Astrocyte (in vitro differentiated cells and primary cell): ENCODE results near the gene FKBP11.

Source experiments
- EZH2 ChIP-seq: IDR thresholded peaks from 2 replicates; pipeline ENCODE4 v1.6.1; 2012; ENCODE audit warnings: mild to moderate bottlenecking, low read length, inconsistent platforms; ENCODE audit not compliant: insufficient read depth
- TF ChIP-seq, protein P1 (sequence below): IDR thresholded peaks from 2 replicates; pipeline ENCODE4 v1.5.1; 2011; ENCODE audit warnings: low read depth, mild to moderate bottlenecking, inconsistent platforms, low read length, moderate library complexity; ENCODE audit not compliant: insufficient read depth

DNA sequence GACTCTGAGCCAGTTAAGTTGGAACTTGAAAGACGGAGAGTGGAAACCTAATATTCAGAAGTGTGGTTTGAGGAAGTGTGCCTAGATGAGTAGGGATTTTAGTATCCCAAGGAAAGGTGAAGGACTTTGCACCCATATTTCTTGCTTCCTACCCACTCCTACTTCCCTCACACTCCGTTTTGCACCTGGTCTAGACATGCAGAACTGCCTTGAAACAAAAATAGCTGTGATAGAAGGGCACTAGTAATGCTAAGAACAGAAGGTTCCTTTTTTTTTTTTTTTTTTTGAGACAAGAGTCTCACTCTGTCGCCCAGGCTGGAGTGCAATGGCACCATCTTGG is 32.7 kb upstream of the FKBP11 start:
- TF ChIP-seq, protein P1, sequence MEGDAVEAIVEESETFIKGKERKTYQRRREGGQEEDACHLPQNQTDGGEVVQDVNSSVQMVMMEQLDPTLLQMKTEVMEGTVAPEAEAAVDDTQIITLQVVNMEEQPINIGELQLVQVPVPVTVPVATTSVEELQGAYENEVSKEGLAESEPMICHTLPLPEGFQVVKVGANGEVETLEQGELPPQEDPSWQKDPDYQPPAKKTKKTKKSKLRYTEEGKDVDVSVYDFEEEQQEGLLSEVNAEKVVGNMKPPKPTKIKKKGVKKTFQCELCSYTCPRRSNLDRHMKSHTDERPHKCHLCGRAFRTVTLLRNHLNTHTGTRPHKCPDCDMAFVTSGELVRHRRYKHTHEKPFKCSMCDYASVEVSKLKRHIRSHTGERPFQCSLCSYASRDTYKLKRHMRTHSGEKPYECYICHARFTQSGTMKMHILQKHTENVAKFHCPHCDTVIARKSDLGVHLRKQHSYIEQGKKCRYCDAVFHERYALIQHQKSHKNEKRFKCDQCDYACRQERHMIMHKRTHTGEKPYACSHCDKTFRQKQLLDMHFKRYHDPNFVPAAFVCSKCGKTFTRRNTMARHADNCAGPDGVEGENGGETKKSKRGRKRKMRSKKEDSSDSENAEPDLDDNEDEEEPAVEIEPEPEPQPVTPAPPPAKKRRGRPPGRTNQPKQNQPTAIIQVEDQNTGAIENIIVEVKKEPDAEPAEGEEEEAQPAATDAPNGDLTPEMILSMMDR, result no peak
- TF ChIP-seq EZH2, result no peak
